Measurements from ENCODE around the gene SYNPO2L.
"Not testable (repeated sequence)": the region's sequence is repeated elsewhere in the genome, so short reads cannot be mapped to it uniquely, and the experiment has no call there.

- TF ChIP-seq CTCF (IDR thresholded peaks at IDR 0.05; ENCODE audit: low read length); EZH2phosphoT487 (IDR thresholded peaks at IDR 0.05; ENCODE audit: low read length); EZH2 (optimal IDR thresholded peaks at IDR 0.05; ENCODE audit: low read depth, low read length): not testable (repeated sequence)
Observed at GRCh38 chr10:73668378-73668777, 12.5 kb upstream of the SYNPO2L start.

Data from MM.1S (cell line).